Measurements from ENCODE around the gene STK38. TPM values are rescaled to one million over a fixed set of nuclear protein-coding genes. Genes with fewer than 3 reads are reported as not detected.

STK38 gene
- total RNA-seq, 2 donors from 2014 or later: 23.1 to 23.2 TPM

DNA sequence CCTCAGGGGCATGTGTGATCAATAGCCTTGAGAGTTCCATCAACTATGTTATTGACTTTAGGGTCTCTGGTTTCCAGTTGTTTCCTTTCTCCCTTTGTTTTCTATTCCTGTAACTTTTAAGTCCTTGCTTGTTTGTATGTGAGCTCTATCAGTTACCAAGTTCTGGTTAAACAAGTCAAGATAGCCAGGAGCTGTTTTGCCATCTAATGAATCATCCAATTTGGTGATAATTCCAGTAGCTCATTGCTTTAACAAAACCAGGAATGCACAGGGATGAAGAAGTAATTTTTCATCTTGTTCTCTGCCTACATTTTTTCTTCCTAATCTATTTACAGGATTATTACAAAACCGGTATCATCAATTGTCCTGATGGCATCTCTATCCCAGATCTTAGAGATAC is 68.0 kb downstream of the STK38 start:
- Histone ChIP-seq H3K9me3 (no peaks in the 10 kb centered on the region), H3K4me3 (no peak overlapping the region), H3K36me3 (peaks cover 28% of the 10 kb centered on the region), H3K27me3 (replicated peaks; ENCODE audit: insufficient read depth) (no peaks in the 10 kb centered on the region), H3K27ac (no peak overlapping the region), H3K4me1 (ENCODE audit: control insufficient read depth in 1 of 2, low read depth in 2 of 2) (no peaks in the 10 kb centered on the region)
- TF ChIP-seq, protein P1, sequence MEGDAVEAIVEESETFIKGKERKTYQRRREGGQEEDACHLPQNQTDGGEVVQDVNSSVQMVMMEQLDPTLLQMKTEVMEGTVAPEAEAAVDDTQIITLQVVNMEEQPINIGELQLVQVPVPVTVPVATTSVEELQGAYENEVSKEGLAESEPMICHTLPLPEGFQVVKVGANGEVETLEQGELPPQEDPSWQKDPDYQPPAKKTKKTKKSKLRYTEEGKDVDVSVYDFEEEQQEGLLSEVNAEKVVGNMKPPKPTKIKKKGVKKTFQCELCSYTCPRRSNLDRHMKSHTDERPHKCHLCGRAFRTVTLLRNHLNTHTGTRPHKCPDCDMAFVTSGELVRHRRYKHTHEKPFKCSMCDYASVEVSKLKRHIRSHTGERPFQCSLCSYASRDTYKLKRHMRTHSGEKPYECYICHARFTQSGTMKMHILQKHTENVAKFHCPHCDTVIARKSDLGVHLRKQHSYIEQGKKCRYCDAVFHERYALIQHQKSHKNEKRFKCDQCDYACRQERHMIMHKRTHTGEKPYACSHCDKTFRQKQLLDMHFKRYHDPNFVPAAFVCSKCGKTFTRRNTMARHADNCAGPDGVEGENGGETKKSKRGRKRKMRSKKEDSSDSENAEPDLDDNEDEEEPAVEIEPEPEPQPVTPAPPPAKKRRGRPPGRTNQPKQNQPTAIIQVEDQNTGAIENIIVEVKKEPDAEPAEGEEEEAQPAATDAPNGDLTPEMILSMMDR (IDR thresholded peaks at IDR 0.05): no peak
- ATAC-seq (ENCODE audit: insufficient number of reproducible peaks, low FRiP score, low read depth): no peak
- no peak for DNase-seq (ENCODE audit: low spot score)

DNA sequence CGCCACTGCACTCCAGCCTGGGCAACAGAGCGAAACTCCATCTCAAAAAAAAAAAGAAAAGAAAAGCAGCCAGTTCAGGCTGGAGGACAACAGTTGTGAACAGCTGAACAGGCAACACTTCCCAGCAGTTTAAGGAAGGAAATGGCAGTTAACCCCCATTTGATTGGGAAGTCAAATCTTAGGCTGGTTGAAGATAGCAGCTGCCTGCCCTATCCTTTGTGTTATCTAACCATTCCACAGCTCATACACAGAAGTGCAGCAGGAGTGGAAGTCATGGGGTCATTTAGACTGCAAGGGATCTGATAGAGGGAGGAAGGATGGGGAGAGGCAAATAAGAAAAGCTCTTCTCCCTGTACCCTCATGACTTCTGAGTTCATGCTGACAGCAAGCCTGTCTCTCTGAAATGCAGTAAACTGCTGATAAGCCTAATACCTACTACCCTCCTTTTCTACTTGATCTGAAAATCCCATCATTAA is 69.2 kb downstream of the STK38 start:
- H3K9me3 ChIP-seq: no peaks in the 10 kb centered on the region
- H3K27me3 ChIP-seq (replicated peaks; ENCODE audit: insufficient read depth): no peaks in the 10 kb centered on the region
- no peaks in the 10 kb centered on the region for H3K4me1 ChIP-seq (ENCODE audit: control insufficient read depth in 1 of 2, low read depth in 2 of 2)
- H3K4me3 ChIP-seq: no peak overlapping the region
- ATAC-seq (ENCODE audit: insufficient number of reproducible peaks, low FRiP score, low read depth) (no peak), DNase-seq (ENCODE audit: low spot score) (no peak)
- no peak overlapping the region for H3K27ac ChIP-seq
- H3K36me3 ChIP-seq: peaks cover 28% of the 10 kb centered on the region
- TF ChIP-seq, protein P1 (IDR thresholded peaks at IDR 0.05): no peak

DNA sequence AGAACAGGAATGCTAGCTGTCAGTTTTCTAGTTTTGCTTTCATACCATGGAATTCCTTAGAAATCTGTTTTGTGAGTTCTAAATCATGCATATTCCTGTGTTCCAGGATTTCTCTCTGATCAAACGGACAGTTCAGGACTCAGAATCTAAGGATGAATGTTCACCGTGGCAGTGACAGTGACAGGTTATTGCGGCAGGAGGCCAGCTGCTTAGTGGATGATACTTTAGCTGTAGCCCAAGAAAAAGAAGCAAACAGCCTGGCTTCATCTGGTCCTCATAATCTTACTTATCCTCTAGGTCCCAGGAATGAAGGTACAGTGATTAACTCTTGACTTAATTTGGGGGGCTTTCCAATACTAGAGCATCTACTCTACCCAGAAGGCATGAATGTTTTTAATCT is 77.3 kb downstream of the STK38 start:
- Histone ChIP-seq H3K4me1 (ENCODE audit: control insufficient read depth in 1 of 2, low read depth in 2 of 2) (no peaks in the 10 kb centered on the region), H3K27me3 (replicated peaks; ENCODE audit: insufficient read depth) (no peaks in the 10 kb centered on the region), H3K9me3 (no peaks in the 10 kb centered on the region), H3K36me3 (no peaks in the 10 kb centered on the region), H3K4me3 (no peak overlapping the region), H3K27ac (no peak overlapping the region)
- DNase-seq (ENCODE audit: low spot score): no peak
- no peak for ATAC-seq (ENCODE audit: insufficient number of reproducible peaks, low FRiP score, low read depth)
- TF ChIP-seq, protein P1 (IDR thresholded peaks at IDR 0.05): no peak

DNA sequence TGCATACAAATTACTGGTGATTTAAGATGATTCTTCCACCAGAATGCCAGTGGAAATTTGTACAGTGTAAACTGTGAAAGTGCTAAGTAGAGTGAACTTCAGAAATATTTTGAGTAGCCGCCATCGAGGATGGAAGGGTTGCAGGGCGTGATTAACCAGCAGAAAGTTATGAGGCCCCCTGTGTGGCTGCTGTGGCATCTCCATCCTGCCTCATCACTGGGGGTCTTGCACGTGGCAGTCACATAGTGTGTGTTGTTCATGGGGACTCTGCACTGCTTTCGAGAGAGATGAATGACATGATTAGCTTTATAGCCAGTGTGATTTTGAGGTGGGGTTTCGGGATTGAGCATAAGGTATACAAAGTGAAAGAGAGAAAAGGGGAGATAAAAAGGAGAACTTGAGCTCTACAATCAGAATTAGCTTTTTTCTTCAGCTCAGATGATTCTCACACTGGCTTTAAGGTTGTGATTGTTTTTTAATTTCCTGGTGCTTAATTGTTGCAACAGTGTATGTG is 78.1 kb downstream of the STK38 start:
- H3K36me3 ChIP-seq: no peaks in the 10 kb centered on the region
- TF ChIP-seq, protein P1 (IDR thresholded peaks at IDR 0.05): no peak
- no peaks in the 10 kb centered on the region for H3K4me1 ChIP-seq (ENCODE audit: control insufficient read depth in 1 of 2, low read depth in 2 of 2)
- ATAC-seq (ENCODE audit: insufficient number of reproducible peaks, low FRiP score, low read depth): no peak
- H3K4me3 ChIP-seq: no peak overlapping the region
- H3K9me3 ChIP-seq: no peaks in the 10 kb centered on the region
- H3K27me3 ChIP-seq (replicated peaks; ENCODE audit: insufficient read depth): no peaks in the 10 kb centered on the region
- no peak overlapping the region for H3K27ac ChIP-seq
- no peak for DNase-seq (ENCODE audit: low spot score)

DNA sequence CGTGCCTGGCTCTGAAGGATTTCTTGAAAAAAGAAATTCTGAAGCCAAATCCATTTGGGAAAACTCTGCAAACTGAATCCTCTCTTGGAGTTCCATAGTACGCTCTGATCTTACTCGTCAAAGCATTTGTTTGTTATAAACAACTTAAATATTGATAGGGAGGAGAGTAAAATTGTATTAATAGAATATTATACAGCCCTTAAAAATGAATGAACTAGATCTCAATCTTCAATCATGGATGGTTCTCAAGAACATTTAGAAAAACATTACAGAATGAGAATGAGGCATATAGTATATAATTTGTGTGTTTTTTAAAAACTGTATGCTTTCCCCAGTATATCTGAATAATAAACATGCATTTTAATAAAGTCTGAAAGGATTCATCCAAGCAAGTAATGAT is 79.7 kb downstream of the STK38 start:
- H3K4me1 ChIP-seq (ENCODE audit: control insufficient read depth in 1 of 2, low read depth in 2 of 2): no peaks in the 10 kb centered on the region
- no peak overlapping the region for H3K27ac ChIP-seq
- no peaks in the 10 kb centered on the region for H3K27me3 ChIP-seq (replicated peaks; ENCODE audit: insufficient read depth)
- no peaks in the 10 kb centered on the region for H3K36me3 ChIP-seq
- no peak overlapping the region for H3K4me3 ChIP-seq
- ATAC-seq (ENCODE audit: insufficient number of reproducible peaks, low FRiP score, low read depth) (no peak), DNase-seq (ENCODE audit: low spot score) (no peak)
- TF ChIP-seq, protein P1 (IDR thresholded peaks at IDR 0.05): no peak
- H3K9me3 ChIP-seq: no peaks in the 10 kb centered on the region

Measured in thoracic aorta (tissue), 2 donors.